Measurements from ENCODE around the gene ZNF346. TPM values are rescaled to one million over a fixed set of nuclear protein-coding genes. Genes with fewer than 3 reads are reported as not detected.

Gene ZNF346
- total RNA-seq, 1 experiment from 2014 or later = 18.4 TPM

- Mint-ChIP-seq H3K4me3 (no peak overlapping the region), H3K27ac (no peak overlapping the region), H3K9me3 (no peaks in the 10 kb centered on the region), H3K4me1 (peaks cover 11% of the 10 kb centered on the region), H3K36me3 (peaks cover 25% of the 10 kb centered on the region), H3K27me3 (ENCODE audit: low read depth) (no peaks in the 10 kb centered on the region)
- TF ChIP-seq ESRRA (CRISPR knock-in tag; IDR thresholded peaks at IDR 0.05; ENCODE audit: borderline replicate concordance) = no peak
- no peak for TF ChIP-seq CBFB (CRISPR knock-in tag; IDR thresholded peaks at IDR 0.05; ENCODE audit: low read depth)
- no peak for TF ChIP-seq FOXP4 (CRISPR knock-in tag; IDR thresholded peaks at IDR 0.05)
- TF ChIP-seq ZNF263 (CRISPR knock-in tag; IDR thresholded peaks at IDR 0.05; ENCODE audit: low read depth) = no peak
- TF ChIP-seq HMGXB4 (CRISPR knock-in tag; IDR thresholded peaks at IDR 0.05) = no peak
- TF ChIP-seq GTF2I (CRISPR knock-in tag; conservative IDR thresholded peaks at IDR 0.05) = no peak
- TF ChIP-seq GRHL2 (CRISPR knock-in tag; IDR thresholded peaks at IDR 0.05; ENCODE audit: insufficient replicate concordance, severe bottlenecking) = no peak
- TF ChIP-seq GABPB1 (CRISPR knock-in tag; IDR thresholded peaks at IDR 0.05) = no peak
- DNase-seq (ENCODE audit: low spot score) (no peak), ATAC-seq (no peak)
- POLR2A ChIA-PET = no interaction called here
- CTCF ChIA-PET = no interaction called here
Measured at GRCh38 chr5:177024559-177024958, 2.1 kb downstream of the ZNF346 start.

- H3K27ac Mint-ChIP-seq = no peak overlapping the region
- TF ChIP-seq TP53 (CRISPR knock-in tag; IDR thresholded peaks at IDR 0.05) = no peak
- no peak for TF ChIP-seq GABPB1 (CRISPR knock-in tag; IDR thresholded peaks at IDR 0.05)
- no peak for TF ChIP-seq PREB (CRISPR knock-in tag; IDR thresholded peaks at IDR 0.05; ENCODE audit: borderline replicate concordance)
- no peak for TF ChIP-seq FOXP4 (CRISPR knock-in tag; IDR thresholded peaks at IDR 0.05)
- TF ChIP-seq IRF1 (CRISPR knock-in tag; IDR thresholded peaks at IDR 0.05) = no peak
- TF ChIP-seq RELA (CRISPR knock-in tag; IDR thresholded peaks at IDR 0.05; ENCODE audit: borderline replicate concordance) = no peak
- TF ChIP-seq ZNF423 (CRISPR knock-in tag; IDR thresholded peaks at IDR 0.05) = no peak
- TF ChIP-seq ATF1 (CRISPR knock-in tag; IDR thresholded peaks at IDR 0.05) = no peak
- no peak for TF ChIP-seq PRRX2 (CRISPR knock-in tag; IDR thresholded peaks at IDR 0.05)
- H3K4me1 Mint-ChIP-seq = peaks cover 11% of the 10 kb centered on the region
- ATAC-seq (no peak), DNase-seq (ENCODE audit: low spot score) (no peak)
- no peak overlapping the region for H3K4me3 Mint-ChIP-seq
- peaks cover 28% of the 10 kb centered on the region for H3K36me3 Mint-ChIP-seq
- H3K27me3 Mint-ChIP-seq (ENCODE audit: low read depth) = no peaks in the 10 kb centered on the region
- H3K9me3 Mint-ChIP-seq = no peaks in the 10 kb centered on the region
- ChIA-PET POLR2A (no interaction called here), CTCF (no interaction called here)
Measured at GRCh38 chr5:177025101-177025601, 2.7 kb downstream of the ZNF346 start.

All from WTC11 (cell line).